ENCODE data around the gene CCER1.

The CCER1 gene

GRCh38 chr12:90970471-90970870, 15.5 kb upstream of the CCER1 start:
- DNase-seq, result no peak
- intact Hi-C loops (cut with DNase I), result loop anchor here (10.0 kb wide), 1 partner anchor 384 kb away; no protein-coding TSS in a partner anchor

- no peak for DNase-seq
- intact Hi-C loops (cut with DNase I), result loop anchor here (10.0 kb wide), 1 partner anchor 385 kb away; no protein-coding TSS in a partner anchor
Measured at GRCh38 chr12:90969851-90970250, 14.9 kb upstream of the CCER1 start.

GRCh38 chr12:90969346-90969745, 14.4 kb upstream of the CCER1 start:
- intact Hi-C loops (cut with DNase I), result no loop called here
- no peak for DNase-seq

- no peak for DNase-seq
- intact Hi-C loops (cut with DNase I), result no loop called here
Measured at GRCh38 chr12:90965204-90965603, 10.2 kb upstream of the CCER1 start.

- DNase-seq, result no peak
- intact Hi-C loops (cut with DNase I), result no loop called here
Measured at GRCh38 chr12:90964616-90965015, 9.6 kb upstream of the CCER1 start.

- DNase-seq, result no peak
- intact Hi-C loops (cut with DNase I), result no loop called here
Measured at GRCh38 chr12:90963946-90964345, 9.0 kb upstream of the CCER1 start.

- intact Hi-C loops (cut with DNase I), result no loop called here
- DNase-seq, result no peak
Measured at GRCh38 chr12:90961154-90961553, 6.2 kb upstream of the CCER1 start.

GRCh38 chr12:90959538-90960139, 4.7 kb upstream of the CCER1 start:
- intact Hi-C loops (cut with DNase I), result no loop called here
- peak in 21 of 42 donors; percentile 14 to 77 (median 51) for DNase-seq

GRCh38 chr12:90959032-90959431, 4.1 kb upstream of the CCER1 start:
- intact Hi-C loops (cut with DNase I), result no loop called here

GRCh38 chr12:90958347-90958746, 3.4 kb upstream of the CCER1 start:
- no peak for DNase-seq
- intact Hi-C loops (cut with DNase I), result no loop called here

More at GRCh38 chr12:90959032-90959431, 4.1 kb upstream of the CCER1 start:
- no peak for DNase-seq

GRCh38 chr12:90954428-90954827, 548 bp downstream of the CCER1 start:
- intact Hi-C loops (cut with DNase I), result no loop called here
- DNase-seq, result peak in 1 of 42 donors; percentile 10

GRCh38 chr12:90953956-90954421, 987 bp downstream of the CCER1 start:
- intact Hi-C loops (cut with DNase I), result no loop called here
- DNase-seq, result peak in 1 of 42 donors; percentile 13

GRCh38 chr12:90951432-90952105, 3.4 kb downstream of the CCER1 start:
- DNase-seq, result no peak
- intact Hi-C loops (cut with DNase I), result no loop called here

- no peak for DNase-seq
- intact Hi-C loops (cut with DNase I), result no loop called here
Measured at GRCh38 chr12:90947869-90948268, 7.1 kb downstream of the CCER1 start.

- DNase-seq, result no peak
- intact Hi-C loops (cut with DNase I), result no loop called here
Measured at GRCh38 chr12:90945070-90945649, 9.8 kb downstream of the CCER1 start.

GRCh38 chr12:90943255-90943654, 11.7 kb downstream of the CCER1 start:
- intact Hi-C loops (cut with DNase I), result no loop called here
- no peak for DNase-seq

GRCh38 chr12:90940872-90941499, 14.0 kb downstream of the CCER1 start:
- intact Hi-C loops (cut with DNase I), result no loop called here
- DNase-seq, result no peak

- no peak for DNase-seq
- intact Hi-C loops (cut with DNase I), result no loop called here
Measured at GRCh38 chr12:90939382-90939781, 15.6 kb downstream of the CCER1 start.

- intact Hi-C loops (cut with DNase I), result no loop called here
- DNase-seq, result no peak
Measured at GRCh38 chr12:90938451-90938850, 16.5 kb downstream of the CCER1 start.

- intact Hi-C loops (cut with DNase I), result no loop called here
- DNase-seq, result no peak
Measured at GRCh38 chr12:90937651-90938050, 17.3 kb downstream of the CCER1 start.

Data from head of caudate nucleus (tissue), 42 donors.